GM21390 (cell line): ENCODE data around the gene PGGHG.
"Not testable (repeated sequence)": the region's sequence is repeated elsewhere in the genome, so short reads cannot be mapped to it uniquely, and the experiment has no call there.

Source experiments
- ATAC-seq: cut with Tn5 transposase; IDR thresholded peaks from one replicate; pipeline ENCODE4 v1.9.1; 2021; ENCODE audit not compliant: unreplicated experiment

The PGGHG gene

GRCh38 chr11:297586-298405 is 8.9 kb downstream of the PGGHG start:
- ATAC-seq, result no peak

GRCh38 chr11:298406-299065 is 9.6 kb downstream of the PGGHG start:
- no peak for ATAC-seq

GRCh38 chr11:299081-299891 is 10.4 kb downstream of the PGGHG start, which contains the start of gene IFITM5:
Gene IFITM5 (minus strand): TSS chr11:299526. CDS start chr11:299490, 36 bp downstream.
- no peak for ATAC-seq

GRCh38 chr11:299951-300735 is 11.2 kb downstream of the PGGHG start:
- ATAC-seq, result no peak

- ATAC-seq, result no peak
These were observed 14.4 kb downstream of the PGGHG start for GRCh38 chr11:303363-303762.

GRCh38 chr11:304061-304506 is 15.2 kb downstream of the PGGHG start:
- no peak for ATAC-seq

GRCh38 chr11:304915-305843 is 16.3 kb downstream of the PGGHG start:
- ATAC-seq, result no peak

GRCh38 chr11:305844-306211 is 16.9 kb downstream of the PGGHG start:
- ATAC-seq, result no peak

- no peak for ATAC-seq
These were observed 17.9 kb downstream of the PGGHG start for GRCh38 chr11:306645-307371.

- not testable (repeated sequence) for ATAC-seq
These were observed 19.1 kb downstream of the PGGHG start, which contains the start of gene IFITM2 for GRCh38 chr11:307766-308708. Gene IFITM2 (plus strand): TSS chr11:307816. CDS start chr11:308193, 377 bp downstream.

GRCh38 chr11:308740-309665 is 20.1 kb downstream of the PGGHG start:
- ATAC-seq, result not testable (repeated sequence)

- not testable (repeated sequence) for ATAC-seq
These were observed 21.1 kb downstream of the PGGHG start for GRCh38 chr11:309979-310572.

GRCh38 chr11:311013-311748 is 22.3 kb downstream of the PGGHG start:
- ATAC-seq, result not testable (repeated sequence)

GRCh38 chr11:312092-312816 is 23.3 kb downstream of the PGGHG start:
- ATAC-seq, result no peak

- ATAC-seq, result no peak
These were observed 24.4 kb downstream of the PGGHG start for GRCh38 chr11:313304-313786.
